Prostate gland (tissue), 2 donors: ENCODE measurements around the gene TBXT. TPM values are rescaled to one million over a fixed set of nuclear protein-coding genes. Genes with fewer than 3 reads are reported as not detected.

Experiments used
- DNase-seq: peaks from one replicate; pipeline ENCODE4 v3.0.0-alpha.2; 2019; ENCODE audit warnings: low spot score
- H3K27ac ChIP-seq, 2 donors: fragments of 200-600 bp; sonication (generic); 2 replicates each; pipeline ENCODE4 v1.5.1; 2017 to 2019
- H3K27me3 ChIP-seq: fragments of 200-600 bp; sonication (generic); replicated peaks from 2 replicates; pipeline ENCODE4 v1.5.1; 2019; ENCODE audit not compliant: insufficient read depth
- H3K36me3 ChIP-seq, 2 donors: fragments of 200-600 bp; sonication (generic); 1 replicate in 1 of 2; 2 replicates in 1 of 2; pipeline versions ENCODE4 v1.5.1 to v1.8.1; 2017 to 2019
- H3K4me1 ChIP-seq: fragments of 200-600 bp; sonication (generic); replicated peaks from 2 replicates; pipeline ENCODE4 v1.5.1; 2019
- H3K4me3 ChIP-seq, 2 donors: fragments of 200-600 bp; sonication (generic); 2 replicates each; pipeline ENCODE4 v1.5.1; 2017 to 2019
- H3K9me3 ChIP-seq: fragments of 200-600 bp; sonication (generic); 2 replicates; pipeline ENCODE4 v1.5.1; 2017
- POLR2A ChIP-seq: fragments of 450-650 bp; IDR thresholded peaks from one replicate; pipeline ENCODE4 v1.6.1; 2016; ENCODE audit warnings: antibody characterized with exemption, mild to moderate bottlenecking
- POLR2AphosphoS5 ChIP-seq: sonication (generic); formaldehyde crosslinking; IDR thresholded peaks from one replicate; pipeline ENCODE4 v1.6.1; 2017; ENCODE audit warnings: antibody characterized with exemption
- WGBS: methylation state at CpG from one replicate; pipeline ENCODE4 v1.1.5; 2018; 5-methylcytosine and 5-hydroxymethylcytosine counted together
- intact Hi-C: fragments of 100-400 bp; cut with DNase I; formaldehyde crosslinking; loops from one replicate; pipeline ENCODE4 v1.14.2; 2022
- total RNA-seq, 2 donors: library from RNA; depleted of rRNA; stranded (reverse); fragments of >200 nt; gene quantifications; one replicate each; pipeline ENCODE4 v1.1.0, GENCODE V29; 2016
- TF ChIP-seq, protein P1 (sequence below), 4 experiments: fragments of 200-600 bp in 2 of 4; fragments of 450-650 bp in 2 of 4; sonication (generic) in 2 of 4; IDR thresholded peaks; 1 replicate in 3 of 4; 2 replicates in 1 of 4; pipeline ENCODE4 v1.5.1; 2016 to 2019; ENCODE audit warnings: antibody characterized with exemption in 4 of 4, mild to moderate bottlenecking in 2 of 4, moderate library complexity in 2 of 4

TBXT gene, protein sequence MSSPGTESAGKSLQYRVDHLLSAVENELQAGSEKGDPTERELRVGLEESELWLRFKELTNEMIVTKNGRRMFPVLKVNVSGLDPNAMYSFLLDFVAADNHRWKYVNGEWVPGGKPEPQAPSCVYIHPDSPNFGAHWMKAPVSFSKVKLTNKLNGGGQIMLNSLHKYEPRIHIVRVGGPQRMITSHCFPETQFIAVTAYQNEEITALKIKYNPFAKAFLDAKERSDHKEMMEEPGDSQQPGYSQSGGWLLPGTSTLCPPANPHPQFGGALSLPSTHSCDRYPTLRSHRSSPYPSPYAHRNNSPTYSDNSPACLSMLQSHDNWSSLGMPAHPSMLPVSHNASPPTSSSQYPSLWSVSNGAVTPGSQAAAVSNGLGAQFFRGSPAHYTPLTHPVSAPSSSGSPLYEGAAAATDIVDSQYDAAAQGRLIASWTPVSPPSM
- under 1 TPM in 1 of 2 donors, not detected in 1; 0.23 TPM for total RNA-seq

DNA sequence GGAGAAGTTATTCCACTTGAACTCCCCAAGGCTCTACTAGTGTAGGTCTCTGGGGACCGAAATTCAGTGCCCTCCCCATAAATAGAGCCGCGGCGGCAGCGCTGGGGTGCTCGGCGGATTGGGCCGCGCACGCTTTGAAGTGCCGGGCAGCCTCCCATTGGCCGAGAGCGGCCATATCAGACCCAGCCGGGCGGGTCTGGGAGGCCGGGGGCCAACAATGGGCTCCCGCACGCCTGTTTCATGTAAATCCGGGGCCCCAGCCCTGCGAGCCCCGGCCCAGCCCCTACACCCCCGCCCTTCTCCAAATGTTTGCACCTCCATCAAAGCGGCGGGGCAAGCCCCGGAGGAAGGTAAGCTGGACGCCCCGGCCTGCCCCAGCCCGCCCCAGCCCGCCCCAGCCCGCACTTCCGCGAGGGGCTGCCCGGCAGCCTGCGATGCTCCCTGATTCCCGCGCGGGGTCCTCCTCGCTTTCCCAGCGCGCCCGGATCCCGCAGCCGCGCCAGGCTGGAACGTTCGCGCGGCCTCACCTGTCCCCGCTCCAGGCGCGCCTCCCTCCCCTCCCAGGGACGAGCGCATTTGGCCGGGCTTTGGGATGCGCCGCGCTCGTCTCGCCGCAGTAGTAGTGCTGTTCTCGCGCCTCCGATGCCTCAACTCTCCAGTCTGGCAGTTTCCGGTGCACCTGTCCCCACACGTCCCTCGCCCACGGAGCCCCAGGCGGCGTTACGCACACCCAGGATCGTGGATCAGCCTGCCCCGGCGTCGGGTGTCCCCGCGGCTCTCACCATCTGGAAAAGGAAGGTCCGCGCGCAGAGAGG, at the start of gene TBXT:
Gene TBXT, minus strand, starts transcription at position 51 of the 815 bp plus-strand sequence. CDS start 260 bp downstream, outside the sequence.
- Histone ChIP-seq H3K4me1 (no peaks in the 10 kb centered on the region), H3K27ac (no peak within 1 kb of the TSS), H3K4me3 (peak within 1 kb of the TSS in 1 of 2 donors; percentile 22), H3K27me3 (peaks cover 38% of the 10 kb centered on the region), H3K9me3 (no peaks in the 10 kb centered on the region), H3K36me3 (no peaks in the 10 kb centered on the region)
- DNase-seq, result no peak
- 1% methylated on average over 45 of the region's 79 CpGs for WGBS
- intact Hi-C loops, result no loop called here
- TF ChIP-seq POLR2AphosphoS5, result no peak
- TF ChIP-seq POLR2A, result no peak
- TF ChIP-seq, protein P1, sequence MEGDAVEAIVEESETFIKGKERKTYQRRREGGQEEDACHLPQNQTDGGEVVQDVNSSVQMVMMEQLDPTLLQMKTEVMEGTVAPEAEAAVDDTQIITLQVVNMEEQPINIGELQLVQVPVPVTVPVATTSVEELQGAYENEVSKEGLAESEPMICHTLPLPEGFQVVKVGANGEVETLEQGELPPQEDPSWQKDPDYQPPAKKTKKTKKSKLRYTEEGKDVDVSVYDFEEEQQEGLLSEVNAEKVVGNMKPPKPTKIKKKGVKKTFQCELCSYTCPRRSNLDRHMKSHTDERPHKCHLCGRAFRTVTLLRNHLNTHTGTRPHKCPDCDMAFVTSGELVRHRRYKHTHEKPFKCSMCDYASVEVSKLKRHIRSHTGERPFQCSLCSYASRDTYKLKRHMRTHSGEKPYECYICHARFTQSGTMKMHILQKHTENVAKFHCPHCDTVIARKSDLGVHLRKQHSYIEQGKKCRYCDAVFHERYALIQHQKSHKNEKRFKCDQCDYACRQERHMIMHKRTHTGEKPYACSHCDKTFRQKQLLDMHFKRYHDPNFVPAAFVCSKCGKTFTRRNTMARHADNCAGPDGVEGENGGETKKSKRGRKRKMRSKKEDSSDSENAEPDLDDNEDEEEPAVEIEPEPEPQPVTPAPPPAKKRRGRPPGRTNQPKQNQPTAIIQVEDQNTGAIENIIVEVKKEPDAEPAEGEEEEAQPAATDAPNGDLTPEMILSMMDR (IDR thresholded peaks at IDR 0.05), result no peak

DNA sequence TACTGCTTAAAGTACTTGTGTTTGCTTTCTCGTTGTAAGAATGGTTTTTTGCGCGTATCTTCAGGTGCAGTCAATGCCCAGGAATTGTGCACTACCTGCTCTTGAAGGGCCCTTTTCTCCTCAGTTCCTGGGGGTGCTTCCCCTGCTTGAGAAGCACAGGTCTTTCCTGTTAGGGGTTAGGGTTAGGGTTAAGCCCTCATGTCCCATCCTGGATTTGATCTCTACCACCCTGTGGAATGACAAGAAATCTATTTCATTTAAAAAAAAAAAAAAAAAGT, 39.6 kb upstream of the TBXT start:
- no peaks in the 10 kb centered on the region for H3K4me1 ChIP-seq
- H3K4me3 ChIP-seq, result no peak overlapping the region
- intact Hi-C loops, result no loop called here
- no peak for DNase-seq
- no peaks in the 10 kb centered on the region for H3K27me3 ChIP-seq
- TF ChIP-seq, protein P1 (IDR thresholded peaks at IDR 0.05), result no peak
- TF ChIP-seq POLR2A (no peak), POLR2AphosphoS5 (no peak)
- 52% methylated on average over 3 of the region's 3 CpGs for WGBS
- H3K36me3 ChIP-seq, result no peaks in the 10 kb centered on the region
- no peak overlapping the region for H3K27ac ChIP-seq
- H3K9me3 ChIP-seq, result no peaks in the 10 kb centered on the region

DNA sequence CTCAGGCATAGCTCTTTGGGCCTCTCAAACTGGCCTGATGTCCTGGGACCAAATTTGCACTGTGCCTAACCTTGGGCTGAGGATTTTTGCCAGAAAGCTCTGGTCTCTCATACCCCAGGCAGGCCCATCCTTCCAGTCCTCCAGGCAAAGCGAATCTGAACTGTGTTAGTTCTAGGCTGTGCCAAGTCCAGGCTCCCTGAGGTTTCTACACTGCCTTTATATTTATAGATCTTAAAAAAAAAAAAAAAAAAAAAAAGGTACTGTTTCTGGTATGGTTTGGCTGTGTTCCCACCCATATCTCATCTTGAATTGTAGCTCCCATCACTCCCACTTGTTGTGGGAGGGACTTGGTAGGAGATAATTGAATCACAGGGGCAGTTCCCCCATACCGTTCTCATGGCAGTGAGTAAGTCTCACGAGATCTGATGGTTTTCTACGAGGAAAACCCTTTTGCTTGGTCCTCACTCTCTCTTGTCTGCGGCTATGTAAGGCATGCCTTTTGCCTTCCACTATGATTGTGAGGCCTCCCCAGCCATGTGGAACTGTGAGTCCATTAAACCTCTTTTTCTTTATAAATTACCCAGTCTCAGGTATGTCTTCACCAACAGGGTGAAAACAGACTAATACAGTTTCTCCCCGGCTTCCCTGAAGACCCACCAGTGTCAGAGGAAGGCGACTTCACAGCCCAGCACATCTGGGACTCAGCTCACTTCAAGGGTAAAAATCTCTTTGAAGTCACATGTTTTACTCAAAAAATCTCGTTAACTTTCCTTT, 39.0 kb upstream of the TBXT start:
- intact Hi-C loops, result no loop called here
- WGBS, result 50% methylated on average over 8 of the region's 8 CpGs
- Histone ChIP-seq H3K36me3 (no peaks in the 10 kb centered on the region), H3K9me3 (no peaks in the 10 kb centered on the region), H3K4me3 (no peak overlapping the region), H3K27ac (no peak overlapping the region), H3K4me1 (no peaks in the 10 kb centered on the region), H3K27me3 (no peaks in the 10 kb centered on the region)
- TF ChIP-seq POLR2A (no peak), POLR2AphosphoS5 (no peak)
- TF ChIP-seq, protein P1 (IDR thresholded peaks at IDR 0.05), result no peak
- DNase-seq, result no peak

DNA sequence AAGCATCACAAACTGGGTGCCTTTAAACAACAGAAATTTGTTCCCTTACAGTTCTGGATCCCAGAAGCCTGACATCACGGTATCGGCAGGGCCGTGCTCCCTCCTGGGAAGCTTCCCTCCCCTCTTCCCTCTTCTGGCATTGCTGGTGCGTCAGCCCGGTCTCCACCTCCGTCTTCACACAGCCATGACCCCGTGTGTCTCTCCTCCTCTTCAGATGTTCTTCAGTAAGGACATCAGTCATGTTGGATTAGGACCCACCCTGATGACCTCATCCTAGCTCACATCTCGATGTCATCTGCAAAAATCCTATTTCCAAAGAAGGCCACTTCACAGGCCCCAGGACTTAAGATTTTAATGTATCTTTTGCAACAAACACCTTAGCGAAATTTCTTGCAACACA, 38.4 kb upstream of the TBXT start:
- TF ChIP-seq, protein P1 (IDR thresholded peaks at IDR 0.05), result no peak
- no peak for TF ChIP-seq POLR2AphosphoS5
- no peak for TF ChIP-seq POLR2A
- intact Hi-C loops, result no loop called here
- Histone ChIP-seq H3K4me3 (no peak overlapping the region), H3K9me3 (no peaks in the 10 kb centered on the region), H3K27me3 (no peaks in the 10 kb centered on the region), H3K27ac (no peak overlapping the region), H3K4me1 (no peaks in the 10 kb centered on the region), H3K36me3 (no peaks in the 10 kb centered on the region)
- 94% methylated on average over 9 of the region's 9 CpGs for WGBS
- DNase-seq, result no peak
